OCI-LY3 (cell line): ENCODE data around the gene SH3GL3.

ENCODE experiments used
- CTCF ChIP-seq: fragments of 200-600, 300-600 bp; sonication (generic); IDR thresholded peaks from 2 replicates; pipeline ENCODE4 v1.5.1; 2014; ENCODE audit warnings: antibody characterized with exemption, low read length, low read depth
- EZH2phosphoT487 ChIP-seq: fragments of 200-600 bp; shearing (Covaris generic); IDR thresholded peaks from 2 replicates; pipeline ENCODE4 v1.6.1; 2018; ENCODE audit warnings: antibody characterized with exemption, mixed run types, low read depth

- TF ChIP-seq CTCF: no peak
- no peak for TF ChIP-seq EZH2phosphoT487
Measured at GRCh38 chr15:83498374-83498773, 51.2 kb downstream of the SH3GL3 start.
